Activated CD4-positive, alpha-beta T cell treated with anti-CD3 and anti-CD28 coated beads, Interleukin-2, amount 50 U/mL, for 4 hours (primary cell): ENCODE data around the gene MRGPRE.

ENCODE experiments used
- DNase-seq, 2 experiments: peaks; one replicate each; pipeline ENCODE4 v3.0.0-alpha.2; 2020

MRGPRE gene

DNA sequence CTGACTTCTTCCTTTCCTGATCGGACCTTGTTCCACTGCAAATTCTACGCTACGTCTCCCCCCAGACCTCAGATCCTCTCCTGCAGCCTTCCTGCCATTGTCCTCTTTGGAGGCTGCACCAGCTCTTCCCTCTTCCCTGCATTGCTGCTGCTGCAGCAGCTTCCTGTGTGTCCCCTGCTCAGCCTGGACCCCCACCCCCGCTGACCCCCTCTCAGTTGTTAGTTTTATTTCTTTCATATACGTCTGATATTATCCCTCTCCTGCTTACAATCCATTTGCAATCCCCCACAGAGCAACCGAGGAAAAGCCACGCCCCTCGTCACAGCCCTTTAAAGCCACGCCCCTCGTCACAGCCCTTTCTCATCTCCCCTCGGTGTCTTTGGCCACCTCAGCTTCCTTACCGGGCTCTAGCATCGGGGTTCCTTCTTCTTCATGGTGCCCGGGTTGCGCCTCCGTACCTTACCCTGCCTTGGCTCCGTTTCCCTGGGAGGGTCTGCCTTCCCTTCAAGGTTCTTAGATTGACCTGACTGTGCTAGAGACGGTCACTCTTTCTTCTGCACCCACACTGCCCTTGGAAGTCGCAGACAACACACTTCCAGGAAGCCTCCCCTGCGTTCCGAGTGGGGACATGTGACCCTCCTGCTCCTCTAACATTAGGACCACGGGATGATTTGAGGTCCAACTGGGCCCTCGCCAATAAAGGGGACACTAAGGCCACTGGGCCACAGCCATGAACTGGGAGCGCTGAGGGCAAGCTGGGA is 18.4 kb downstream of the MRGPRE start:
- DNase-seq = no peak

GRCh38 chr11:3208272-3208671 is 23.9 kb downstream of the MRGPRE start:
- no peak for DNase-seq

GRCh38 chr11:3207526-3208189 is 24.6 kb downstream of the MRGPRE start:
- DNase-seq = no peak

DNA sequence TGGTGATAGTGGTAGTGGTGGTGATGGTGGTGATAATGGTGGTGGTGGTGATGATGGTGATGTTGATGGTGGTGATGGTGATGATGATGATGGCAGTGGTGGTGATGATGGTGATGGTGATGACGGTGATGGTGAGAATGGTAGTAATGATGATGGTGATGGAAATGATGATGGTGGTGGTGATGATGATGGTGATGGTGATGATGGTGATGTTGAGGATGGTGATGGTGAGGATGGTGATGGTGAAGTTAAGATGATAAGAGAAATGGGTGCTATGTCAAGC is 25.4 kb downstream of the MRGPRE start:
- no peak for DNase-seq

- no peak for DNase-seq
These were observed 25.9 kb downstream of the MRGPRE start for GRCh38 chr11:3206156-3206921.

- DNase-seq = no peak
These were observed 26.7 kb downstream of the MRGPRE start for GRCh38 chr11:3205261-3206155.

DNA sequence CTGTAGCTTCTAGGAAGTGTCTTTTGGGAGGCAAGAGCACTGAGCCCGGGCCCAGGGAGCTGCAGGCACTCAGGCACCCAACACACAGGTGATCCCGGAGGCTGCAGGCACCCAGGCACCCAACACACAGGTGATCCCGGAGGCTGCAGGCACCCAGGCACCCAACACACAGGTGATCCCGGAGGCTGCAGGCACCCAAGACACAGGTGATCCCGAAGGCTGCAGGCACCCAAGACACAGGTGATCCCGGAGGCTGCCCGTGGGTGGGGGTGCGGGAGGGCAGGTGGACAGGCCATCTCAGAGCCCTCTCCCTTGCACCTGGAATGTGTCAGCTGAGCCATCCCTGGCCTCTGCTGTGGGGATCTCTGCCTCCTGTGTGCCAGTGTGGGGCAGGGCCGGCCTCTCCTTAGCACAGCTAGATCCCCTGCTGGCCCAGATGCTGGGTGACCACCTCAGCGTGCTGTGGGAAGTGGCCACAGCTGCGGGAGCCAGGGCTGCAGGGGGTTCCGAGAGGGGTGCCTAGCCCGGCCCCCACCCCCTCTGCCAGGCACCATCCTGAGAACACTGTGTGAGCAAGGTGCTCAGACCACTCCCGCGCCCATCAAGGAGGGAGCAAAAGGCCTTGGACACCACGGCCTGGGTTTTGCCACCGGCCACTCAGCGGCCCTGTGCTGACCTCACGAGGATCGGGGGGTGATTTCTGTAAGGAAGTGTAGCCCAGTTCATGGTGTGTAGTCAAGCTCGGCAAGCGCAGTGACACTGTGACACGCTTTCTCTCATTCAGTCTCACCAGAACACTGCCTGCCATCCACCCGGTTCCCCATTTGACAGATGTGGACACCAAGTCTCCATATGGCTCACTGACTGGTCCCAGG is 27.8 kb downstream of the MRGPRE start:
- DNase-seq = no peak

DNA sequence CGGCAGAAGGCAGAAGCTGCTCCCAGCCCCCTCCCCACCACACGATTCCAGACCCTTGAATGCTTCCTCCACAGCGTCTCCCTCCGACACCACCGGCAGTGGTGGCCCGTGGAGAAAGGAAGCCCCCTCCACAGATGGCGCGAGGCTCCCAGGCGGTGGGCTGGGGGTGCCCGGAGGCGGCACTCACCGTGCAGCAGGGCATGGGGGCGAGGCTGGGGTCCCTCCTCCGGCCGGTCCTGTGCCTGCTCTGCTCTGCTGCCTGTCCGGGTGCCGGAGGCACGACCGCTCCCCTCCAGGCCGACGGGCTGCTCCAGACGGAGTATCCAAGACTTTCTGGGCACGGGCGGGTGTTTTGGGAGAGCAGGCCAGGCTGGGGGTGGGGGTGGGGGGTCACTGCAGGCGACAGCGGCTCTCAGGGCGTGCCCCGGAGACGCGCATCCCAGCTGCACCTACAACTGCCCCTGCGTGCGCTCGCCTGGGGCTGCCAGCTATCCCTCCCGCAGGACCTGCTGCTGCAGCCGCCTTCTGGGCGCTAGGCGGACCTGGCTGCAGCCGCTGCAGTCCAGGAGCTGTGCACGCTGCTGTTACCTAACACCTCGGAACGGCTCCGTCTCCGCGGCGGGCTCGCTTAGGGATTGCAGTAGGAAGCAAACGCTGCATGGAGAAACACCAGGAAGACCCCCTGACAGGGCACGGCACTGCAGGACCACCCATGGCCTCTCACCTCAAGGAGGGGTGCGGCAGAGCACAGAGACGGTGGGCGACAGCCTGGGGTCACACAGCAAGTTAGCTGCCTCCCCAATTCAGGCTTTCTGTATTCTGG is 28.8 kb downstream of the MRGPRE start:
- no peak for DNase-seq

DNA sequence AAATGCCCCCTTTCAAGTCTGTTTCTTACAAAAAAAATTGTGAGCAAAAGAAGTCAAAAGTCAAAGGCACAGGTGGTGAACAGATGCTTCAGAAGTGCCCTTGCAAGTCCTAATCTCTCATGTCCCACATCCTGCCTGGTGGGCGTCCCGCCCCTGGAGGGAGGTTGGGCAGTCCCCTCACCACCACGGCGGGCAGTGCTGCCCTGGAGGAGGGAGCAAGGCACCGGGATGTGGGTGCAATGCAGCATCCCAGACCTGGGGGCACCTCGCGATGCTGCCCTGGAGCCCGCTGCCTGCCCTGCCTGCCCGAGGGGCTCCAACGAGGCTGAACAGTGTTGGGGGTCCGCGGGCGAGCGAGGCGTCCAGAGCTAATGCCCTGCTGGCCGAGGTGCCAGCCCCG is 29.5 kb downstream of the MRGPRE start:
- DNase-seq = no peak

GRCh38 chr11:3202305-3202704 is 29.9 kb downstream of the MRGPRE start:
- no peak for DNase-seq

- no peak for DNase-seq
These were observed 30.5 kb downstream of the MRGPRE start for GRCh38 chr11:3201677-3202181.

DNA sequence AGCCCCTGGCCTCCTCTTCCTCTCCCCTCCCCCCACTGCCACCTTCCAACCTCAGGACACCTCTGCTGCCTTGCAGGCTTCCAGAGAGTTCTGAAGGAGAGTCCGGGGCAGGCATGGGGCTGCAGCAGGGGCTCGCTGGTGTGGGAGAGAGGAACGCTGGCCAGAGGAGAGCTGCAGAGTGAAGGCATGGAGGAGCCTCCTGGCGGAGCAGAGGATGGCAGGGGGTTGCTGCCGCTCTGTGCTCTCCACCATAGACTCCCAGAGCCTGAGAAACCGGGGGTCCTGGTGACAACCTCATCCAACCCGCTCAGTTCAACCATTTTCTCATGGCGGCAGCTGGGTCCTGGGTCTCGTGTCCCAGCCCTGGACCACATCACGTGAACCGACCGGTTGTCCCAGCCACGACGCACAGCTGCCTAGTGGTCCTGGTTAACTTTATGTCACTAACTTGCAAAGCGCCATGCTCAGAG is 31.1 kb downstream of the MRGPRE start:
- DNase-seq = no peak

DNA sequence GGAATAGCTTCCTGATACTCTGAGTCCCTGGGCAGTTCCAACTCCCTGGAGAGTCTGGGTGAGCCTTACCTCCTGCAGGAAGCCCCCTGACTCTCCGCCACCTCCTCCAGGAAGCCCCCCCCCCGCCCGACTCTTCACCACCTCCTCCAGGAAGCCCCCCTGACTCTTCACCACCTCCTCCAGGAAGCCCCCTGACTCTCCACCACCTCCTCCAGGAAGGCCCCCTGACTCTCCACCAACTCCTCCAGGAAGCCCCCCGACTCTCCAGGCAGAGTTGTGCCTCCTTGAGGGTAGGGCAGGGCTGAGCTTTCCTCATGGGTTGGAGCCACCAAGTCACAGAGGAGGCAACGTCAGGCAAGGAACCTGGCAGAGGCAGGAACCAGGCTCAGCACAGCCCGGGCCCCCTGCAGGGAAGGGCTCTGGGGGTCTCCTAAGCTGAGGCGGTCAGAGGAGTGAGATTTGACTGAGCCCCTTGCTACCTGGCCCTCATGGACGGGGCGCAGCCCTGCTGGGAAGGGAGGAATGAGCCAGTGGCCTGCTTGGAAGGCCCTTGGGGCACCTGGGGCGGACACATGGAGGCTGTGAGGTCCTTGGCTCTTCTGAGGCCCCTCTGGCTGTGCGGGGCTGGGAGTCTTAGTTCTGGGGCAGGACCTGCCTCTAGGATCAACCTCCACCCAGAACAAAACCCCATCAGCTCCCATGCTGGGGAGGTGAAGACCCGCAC is 31.7 kb downstream of the MRGPRE start:
- no peak for DNase-seq

DNA sequence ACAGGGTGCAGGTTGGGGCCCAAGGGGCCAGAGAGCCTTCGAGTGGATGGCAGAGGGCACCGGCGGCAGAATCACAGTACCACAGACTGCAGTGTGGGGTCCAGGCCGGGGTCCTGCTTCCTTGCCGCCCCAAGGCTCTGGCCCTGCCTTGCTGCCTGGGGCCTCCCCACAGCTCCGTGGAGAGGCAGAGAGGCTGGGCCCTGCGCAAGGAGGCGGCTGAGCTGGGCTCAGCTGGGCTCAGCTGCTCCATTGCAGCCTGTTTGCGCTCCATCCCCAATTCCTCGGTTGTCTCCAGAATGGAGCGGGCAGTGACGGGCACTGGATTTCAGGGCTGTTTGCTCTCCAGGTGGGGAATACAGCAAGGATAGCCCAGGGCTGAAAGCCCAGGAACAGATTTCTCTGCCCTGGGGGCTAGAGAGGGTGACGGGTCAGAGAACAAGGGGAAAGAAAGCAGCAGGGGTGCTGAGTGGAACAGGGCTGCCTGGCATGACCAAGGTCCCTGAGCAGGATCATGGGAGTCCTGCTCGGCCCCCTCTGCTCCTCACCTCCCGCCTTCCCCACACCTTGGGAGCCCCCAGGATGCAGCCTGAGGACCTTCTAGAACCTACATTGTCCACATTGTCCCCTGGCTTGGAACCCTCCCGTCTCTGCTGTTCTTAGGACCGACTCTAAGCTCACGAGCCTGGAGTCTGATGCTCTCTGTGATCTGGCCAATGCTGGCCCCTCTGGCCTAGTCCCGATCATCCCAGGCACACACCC is 32.5 kb downstream of the MRGPRE start:
- no peak for DNase-seq

DNA sequence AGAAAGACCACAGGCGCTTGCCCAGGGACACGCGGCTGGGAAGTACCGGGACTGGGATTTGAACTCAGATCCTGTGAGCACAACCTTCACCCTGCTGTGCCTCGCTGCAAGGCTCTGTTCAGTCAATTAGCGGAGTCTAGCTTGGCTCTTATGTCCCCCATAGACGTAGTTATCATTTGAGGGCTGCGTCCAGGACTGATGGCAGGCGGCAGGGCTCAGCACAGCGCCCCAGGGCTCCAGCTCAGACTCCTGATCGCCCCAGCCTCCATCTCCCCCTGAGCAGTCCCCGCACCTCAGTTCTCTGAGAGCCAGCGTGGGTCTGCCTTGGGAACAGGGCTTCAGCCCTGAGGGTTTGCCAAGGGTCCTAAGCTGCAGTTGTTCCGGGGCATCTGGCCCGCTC is 33.4 kb downstream of the MRGPRE start:
- DNase-seq = no peak

DNA sequence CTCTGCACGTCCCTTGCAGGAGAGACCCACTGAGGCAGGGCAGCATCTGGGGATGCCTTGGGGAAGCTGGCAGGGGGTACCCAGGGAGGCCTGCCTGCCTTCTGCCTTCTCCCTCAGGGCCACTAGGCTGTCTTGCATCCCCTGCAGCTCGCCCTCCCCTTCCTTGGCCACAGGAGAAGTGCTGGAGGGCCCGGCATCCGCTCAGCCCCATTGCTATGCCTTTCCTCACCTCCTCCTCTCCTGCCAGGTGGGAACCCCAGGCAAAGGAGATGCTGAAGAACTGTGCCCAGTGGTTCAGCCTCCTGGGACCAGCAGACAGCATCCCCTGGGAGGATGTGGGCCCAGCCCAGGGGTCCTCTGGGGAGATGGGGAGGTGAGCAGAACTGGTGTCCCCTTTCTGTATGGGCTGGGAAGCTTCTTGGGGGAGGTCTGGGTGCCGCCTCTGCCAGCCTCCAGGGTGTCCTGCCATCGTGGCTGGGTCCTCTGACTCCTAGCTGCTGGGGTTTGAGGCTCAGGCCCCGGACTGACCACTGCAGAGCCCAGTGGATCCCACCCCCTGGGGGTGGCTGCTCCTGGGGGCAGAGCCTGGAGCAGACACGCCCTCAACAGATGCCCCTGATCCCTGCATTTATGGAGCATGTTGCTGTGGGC is 34.2 kb downstream of the MRGPRE start:
- DNase-seq = no peak

GRCh38 chr11:3197044-3197695 is 35.0 kb downstream of the MRGPRE start:
- no peak for DNase-seq
